Epidermal melanocyte (primary cell): ENCODE results near the gene RIMBP2.

Source experiments
- DNase-seq: peaks from one replicate; pipeline ENCODE4 v3.0.0; 2011; ENCODE audit warnings: low spot score; ENCODE audit not compliant: insufficient read length

RIMBP2 gene

DNA sequence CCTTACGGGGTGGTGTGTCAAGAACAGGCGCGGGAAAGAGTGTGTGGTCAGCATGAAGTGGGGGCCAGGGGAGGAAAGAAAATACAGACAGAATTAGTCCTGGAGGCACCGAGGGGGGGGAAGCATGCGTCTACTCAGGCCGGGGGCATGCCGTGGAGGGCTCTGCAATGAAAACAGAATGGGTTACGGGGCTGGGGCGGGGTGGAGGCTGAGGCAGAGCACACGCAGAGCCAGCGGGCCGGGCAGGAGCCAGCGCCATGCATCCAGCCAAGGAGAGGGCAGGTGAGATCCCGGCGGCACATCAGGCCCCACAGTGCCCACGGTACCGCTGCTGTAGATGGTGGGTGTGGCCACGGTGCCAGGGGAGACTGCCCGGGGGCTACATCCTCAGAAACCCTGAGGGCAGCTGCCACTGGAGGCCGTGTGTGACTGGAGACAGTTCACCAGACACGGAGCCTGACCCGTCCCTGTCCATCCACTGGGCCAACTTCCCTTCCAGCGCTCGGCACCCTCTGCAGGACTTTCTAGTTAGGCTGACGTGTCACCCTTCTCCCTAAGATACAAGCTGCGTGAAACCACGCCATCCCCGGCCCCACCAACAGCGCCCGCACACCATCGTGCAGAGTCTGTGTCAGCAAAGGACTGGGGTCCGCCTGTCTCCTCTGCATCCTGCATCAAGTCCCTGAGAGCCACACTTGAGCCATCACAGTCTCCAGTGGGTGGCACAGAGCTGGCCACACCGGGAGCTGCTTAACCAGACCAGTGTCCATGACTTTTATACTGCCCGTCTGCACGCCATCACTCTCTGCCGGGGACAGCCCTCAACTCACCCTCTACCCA lies 291.0 kb downstream of the RIMBP2 start:
- no peak for DNase-seq

- DNase-seq = no peak
Measured at GRCh38 chr12:130423991-130424857, 291.9 kb downstream of the RIMBP2 start.

DNA sequence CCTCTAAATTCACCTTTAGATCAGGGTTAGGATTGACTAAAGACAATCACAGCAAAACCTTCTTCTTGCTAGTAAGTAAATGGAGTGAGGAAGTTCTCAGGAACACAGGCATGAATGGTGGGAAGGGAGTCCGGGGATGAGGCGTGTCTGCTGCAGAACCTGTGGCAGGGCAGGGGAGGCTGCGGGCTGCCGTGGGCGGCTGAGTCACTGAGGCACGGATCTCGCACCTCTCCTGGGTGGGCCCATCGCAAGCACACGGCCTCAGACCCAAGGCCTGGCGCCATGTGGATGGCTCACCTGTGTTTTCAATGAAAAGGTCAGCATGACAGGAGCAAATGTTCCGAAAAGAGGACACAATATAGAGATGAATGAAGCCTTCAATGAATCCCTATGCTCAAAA lies 293.0 kb downstream of the RIMBP2 start:
- DNase-seq = no peak

GRCh38 chr12:130422676-130423075 lies 293.4 kb downstream of the RIMBP2 start:
- no peak for DNase-seq

- DNase-seq = no peak
Measured at GRCh38 chr12:130421896-130422295, 294.2 kb downstream of the RIMBP2 start.

DNA sequence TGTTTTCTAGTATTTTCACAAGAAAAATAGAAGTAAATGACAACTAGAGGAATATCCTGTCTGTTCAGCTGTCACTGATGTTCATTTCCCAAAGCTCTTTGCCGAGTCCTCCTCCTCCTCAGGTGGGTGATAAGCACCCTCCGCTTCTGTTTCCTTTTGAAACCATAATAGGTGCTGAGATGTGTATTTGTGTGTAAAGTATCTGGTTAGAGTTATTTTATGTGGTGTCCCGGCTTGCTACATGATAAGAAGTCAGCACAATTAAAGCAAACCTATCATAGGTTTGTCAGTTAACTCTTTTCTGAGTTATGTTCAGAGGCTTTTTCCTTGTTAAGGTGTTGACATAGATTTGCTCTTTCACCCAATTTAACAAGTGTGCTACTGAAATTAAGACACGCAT lies 296.0 kb downstream of the RIMBP2 start:
- no peak for DNase-seq

GRCh38 chr12:130419116-130419515 lies 297.0 kb downstream of the RIMBP2 start:
- no peak for DNase-seq

- DNase-seq = no peak
Measured at GRCh38 chr12:130418251-130418650, 297.8 kb downstream of the RIMBP2 start.

GRCh38 chr12:130414381-130414780 lies 301.7 kb downstream of the RIMBP2 start:
- no peak for DNase-seq

- DNase-seq = no peak
Measured at GRCh38 chr12:130413909-130414308, 302.2 kb downstream of the RIMBP2 start.

DNA sequence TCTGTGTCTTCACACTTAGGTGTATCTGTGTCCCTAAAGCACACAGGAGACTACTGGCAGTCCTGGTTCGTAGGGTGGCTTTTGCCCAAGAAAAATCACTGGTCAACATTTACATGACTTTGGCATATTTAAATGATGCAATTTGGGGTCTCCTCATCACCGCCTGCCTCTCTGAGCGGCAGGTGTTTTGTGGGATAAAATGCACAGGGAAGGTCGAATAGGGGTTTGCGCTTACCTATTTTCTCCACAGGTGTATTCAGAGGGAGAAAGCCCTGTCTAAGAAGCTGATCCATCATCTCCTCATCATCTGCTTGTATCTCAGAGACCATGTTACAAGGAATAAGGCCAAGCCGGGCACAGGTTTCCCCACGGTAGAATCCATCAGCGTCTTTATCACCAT lies 303.7 kb downstream of the RIMBP2 start:
- DNase-seq = no peak

DNA sequence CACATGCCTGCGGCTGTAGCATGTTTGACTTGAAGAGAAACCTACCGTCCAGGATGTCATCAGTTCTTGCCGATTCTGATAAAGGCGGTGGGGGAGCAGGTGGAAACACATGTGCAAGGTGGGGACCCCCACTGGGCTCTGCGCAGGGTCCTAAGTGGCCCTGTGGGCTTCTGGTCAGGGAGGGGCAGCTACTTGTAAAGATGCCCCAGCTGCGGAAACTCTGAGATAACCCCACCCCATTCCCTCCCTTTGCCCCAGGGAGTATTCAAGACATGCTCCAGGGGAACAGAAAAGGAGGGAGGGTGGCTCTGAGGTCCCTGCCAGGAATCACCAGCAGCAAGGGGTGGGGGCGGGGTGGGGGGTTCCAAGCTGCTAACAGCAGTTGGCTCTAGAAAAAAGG lies 310.8 kb downstream of the RIMBP2 start:
- no peak for DNase-seq

- DNase-seq = no peak
Measured at GRCh38 chr12:130401703-130402102, 314.4 kb downstream of the RIMBP2 start.

DNA sequence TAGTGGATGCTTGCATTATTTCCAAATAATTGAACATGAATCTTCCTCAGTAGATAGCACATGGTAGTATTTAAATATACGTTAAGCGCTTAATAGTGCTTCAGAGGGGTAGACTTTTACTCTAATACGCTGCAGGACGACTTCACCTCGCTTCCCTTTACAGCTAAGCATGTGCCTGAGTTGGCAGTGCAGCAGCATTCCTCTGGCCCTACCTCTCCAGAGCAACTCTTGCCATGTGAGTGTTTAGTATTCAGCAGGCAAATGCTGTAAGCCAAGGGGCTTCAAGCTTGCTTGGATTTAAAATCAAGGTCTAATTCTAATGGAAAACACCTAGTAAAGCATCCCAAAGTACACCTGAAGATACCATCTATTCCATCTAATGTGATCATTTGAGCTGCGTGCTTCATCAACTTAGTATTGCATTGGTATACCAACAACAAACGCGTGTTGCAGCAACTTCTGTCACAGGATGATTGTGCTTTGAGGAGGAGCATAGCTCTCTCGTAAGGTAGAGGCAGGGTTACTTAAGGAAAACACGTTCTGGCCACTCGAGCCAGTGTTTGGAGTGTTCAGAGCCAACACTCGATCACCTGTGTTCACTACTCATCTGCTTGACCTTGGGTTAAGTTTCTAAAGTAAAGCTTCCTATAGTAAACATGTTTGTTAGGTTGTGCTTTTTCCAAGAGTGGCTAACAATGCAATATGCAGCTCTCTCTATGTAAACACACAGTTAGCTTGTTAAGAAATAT lies 317.8 kb downstream of the RIMBP2 start:
- DNase-seq = no peak

DNA sequence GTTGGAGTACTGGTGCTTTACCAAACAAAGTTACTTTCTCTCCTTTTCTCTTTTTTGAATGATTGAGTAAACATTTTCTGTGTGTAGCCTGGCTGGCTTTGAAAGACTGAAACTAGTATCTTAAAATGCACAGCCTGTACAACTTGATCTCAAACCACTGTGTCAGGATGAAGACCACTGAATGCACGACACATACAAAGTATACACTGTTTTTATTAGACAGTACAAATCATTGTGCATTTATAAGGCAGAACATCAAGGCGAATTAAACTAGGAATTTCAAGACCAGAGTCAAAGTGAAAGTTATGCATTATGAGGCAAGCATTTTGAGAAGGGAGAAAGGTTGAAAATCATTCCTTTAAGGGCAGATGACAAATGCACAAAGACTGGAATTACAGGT lies 319.4 kb downstream of the RIMBP2 start:
- DNase-seq = peak; percentile 55

DNA sequence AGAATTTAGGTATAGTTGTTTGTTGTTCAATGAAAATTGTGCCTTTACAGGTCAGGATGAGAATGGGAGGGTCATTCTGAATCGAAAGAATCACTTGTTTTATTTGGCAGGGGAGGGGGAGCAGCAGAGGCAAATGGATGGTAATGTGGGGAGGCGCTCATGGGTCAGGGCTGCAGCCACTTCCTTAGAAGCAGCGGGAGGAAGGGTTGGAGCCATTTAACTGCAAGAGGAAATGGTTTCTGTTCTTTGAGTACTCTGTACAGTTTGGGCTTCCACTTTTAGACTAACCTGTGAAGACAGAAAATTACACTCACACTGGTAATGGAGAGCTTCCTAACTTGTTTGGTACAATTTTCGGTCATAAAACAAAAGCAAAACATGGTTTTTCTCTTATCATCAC lies 321.2 kb downstream of the RIMBP2 start:
- no peak for DNase-seq

DNA sequence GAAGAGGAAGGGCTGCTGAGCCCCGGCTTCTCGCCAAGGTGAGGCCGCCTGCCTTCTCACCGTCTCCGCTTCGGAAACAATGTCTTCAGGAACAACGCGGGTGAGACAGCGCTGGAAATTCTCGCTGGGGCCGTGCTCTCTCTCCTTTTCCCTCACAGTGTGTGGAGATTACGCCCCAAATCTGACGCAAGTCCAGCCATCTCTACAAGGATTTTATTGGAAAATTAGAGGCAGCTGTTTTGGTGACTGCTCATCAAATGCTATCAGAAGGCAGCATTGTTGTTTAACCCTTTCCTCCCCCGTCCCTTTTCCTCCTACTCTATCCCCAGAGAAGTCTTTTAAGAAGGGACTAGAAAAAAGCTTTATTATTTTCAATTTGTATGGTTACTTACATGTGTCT lies 324.9 kb downstream of the RIMBP2 start:
- DNase-seq = no peak

- no peak for DNase-seq
Measured at GRCh38 chr12:130385193-130385592, 330.9 kb downstream of the RIMBP2 start.

DNA sequence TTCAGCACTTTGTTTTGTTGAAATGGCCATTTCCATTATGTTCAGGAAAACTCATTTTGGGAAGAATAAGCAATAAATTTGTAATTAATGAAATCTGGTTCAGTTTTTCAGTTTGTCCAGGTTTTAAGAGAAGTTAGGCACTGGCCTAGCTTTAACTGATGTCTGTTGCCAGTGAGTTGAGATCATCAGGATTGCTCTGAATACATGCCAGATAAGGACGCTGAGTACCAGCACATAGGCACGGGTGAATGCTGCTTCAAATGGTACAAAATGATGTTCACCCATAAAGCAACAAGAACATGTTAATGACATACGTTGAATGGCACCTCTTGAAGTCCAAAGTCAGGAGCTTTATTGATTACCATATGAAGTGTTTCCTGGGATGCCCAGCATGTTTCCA lies 331.9 kb downstream of the RIMBP2 start:
- DNase-seq = no peak

DNA sequence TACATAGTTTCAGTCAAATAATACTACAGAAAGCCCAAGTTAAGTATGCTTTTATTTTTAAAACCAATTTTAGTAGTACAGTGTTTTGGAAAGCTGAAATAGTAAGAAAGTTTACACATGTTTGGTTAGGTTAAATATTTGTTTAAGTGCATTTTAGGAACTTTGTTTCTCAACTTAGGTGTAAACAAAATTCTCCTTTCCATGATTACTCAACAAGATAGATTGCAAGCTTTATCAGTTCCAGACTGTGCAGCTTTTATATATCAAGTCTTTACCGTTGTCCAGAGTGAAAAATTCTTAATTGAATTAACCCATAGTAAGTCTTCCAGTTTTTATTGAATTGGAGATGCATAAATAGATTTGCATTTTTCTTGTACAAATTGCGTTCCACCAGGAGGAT lies 333.3 kb downstream of the RIMBP2 start:
- no peak for DNase-seq

DNA sequence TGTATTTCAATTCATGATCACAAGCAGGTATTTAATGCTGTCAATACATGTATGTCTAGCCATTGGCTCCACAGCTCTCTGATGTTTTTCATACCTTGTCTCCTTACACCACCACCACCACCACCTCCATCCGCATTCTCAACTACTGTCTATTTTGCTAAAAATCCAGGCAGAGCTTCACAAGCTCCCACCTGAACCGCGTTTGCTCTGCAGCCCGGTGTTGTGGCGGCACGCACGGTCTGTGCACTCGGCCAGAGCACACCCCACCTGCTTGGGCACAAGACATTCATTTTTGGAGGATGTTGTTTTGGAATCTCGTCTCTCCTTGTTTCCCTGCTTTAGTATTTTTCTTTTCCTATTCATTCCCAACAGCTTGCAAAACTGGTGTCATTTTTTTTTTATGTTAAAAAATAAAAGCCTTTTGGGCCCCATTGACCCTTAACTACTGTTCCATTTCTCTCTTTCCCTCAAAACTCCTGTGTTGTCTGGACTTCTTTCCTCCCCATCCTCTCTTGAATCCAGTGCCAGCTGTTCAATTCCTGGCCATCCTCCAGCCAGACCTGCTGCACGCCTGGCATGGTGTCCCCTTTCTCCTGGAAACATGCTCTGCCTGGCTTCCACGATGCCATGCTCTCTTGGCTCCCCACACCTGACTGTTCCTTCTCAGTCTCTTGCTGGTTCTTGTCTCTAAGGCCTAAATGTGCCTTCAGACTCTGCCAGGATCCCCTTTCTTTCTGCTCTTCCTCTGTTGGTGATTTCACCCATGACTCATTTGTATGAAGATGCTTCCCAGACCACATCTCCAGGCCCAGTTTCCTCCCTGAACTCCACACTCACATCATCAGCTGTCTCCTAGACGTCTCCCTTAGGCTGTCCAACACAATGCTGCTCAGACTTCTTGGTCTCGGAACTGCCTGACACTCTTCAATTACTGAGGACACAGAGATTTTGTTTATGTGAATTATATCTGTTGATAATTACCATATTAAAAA lies 340.5 kb downstream of the RIMBP2 start:
- DNase-seq = no peak
